Fibroblast of mammary gland (primary cell): ENCODE results near the gene APLP2.

Source experiments
- DNase-seq: peaks from one replicate; pipeline ENCODE4 v3.0.0-alpha.2; 2010; ENCODE audit warnings: low read depth
- H3K4me3 ChIP-seq: 2 replicates; pipeline ENCODE4 v1.5.1; 2011; ENCODE audit warnings: low read depth, mild to moderate bottlenecking, low read length, moderate library complexity; ENCODE audit not compliant: control insufficient read depth
- TF ChIP-seq, protein P1 (sequence below): conservative IDR thresholded peaks from 2 replicates; pipeline ENCODE4 v1.5.1; 2011; ENCODE audit warnings: low read depth, low read length, inconsistent platforms; ENCODE audit not compliant: control insufficient read depth, insufficient read depth

Gene APLP2

DNA sequence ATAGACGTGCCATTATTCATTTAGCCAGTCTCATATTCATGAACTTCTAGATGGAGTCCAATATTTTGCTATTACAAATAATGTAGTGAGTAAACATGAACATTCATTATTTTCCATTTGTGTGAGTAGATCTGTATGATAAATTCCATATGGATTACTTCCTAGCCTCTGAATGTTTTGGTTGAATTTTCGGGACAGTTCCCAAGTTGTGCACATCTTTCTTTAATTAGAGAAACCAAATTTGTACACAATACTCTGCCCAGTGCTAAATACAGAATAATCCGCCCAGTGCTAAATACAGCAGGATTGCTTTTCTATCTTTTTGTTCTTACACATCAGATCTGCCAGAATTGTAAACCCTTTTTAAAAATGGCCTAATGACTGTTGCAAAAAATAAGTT, 17.1 kb upstream of the APLP2 start:
- TF ChIP-seq, protein P1, sequence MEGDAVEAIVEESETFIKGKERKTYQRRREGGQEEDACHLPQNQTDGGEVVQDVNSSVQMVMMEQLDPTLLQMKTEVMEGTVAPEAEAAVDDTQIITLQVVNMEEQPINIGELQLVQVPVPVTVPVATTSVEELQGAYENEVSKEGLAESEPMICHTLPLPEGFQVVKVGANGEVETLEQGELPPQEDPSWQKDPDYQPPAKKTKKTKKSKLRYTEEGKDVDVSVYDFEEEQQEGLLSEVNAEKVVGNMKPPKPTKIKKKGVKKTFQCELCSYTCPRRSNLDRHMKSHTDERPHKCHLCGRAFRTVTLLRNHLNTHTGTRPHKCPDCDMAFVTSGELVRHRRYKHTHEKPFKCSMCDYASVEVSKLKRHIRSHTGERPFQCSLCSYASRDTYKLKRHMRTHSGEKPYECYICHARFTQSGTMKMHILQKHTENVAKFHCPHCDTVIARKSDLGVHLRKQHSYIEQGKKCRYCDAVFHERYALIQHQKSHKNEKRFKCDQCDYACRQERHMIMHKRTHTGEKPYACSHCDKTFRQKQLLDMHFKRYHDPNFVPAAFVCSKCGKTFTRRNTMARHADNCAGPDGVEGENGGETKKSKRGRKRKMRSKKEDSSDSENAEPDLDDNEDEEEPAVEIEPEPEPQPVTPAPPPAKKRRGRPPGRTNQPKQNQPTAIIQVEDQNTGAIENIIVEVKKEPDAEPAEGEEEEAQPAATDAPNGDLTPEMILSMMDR = no peak
- DNase-seq = peak; percentile 78
- H3K4me3 ChIP-seq = no peak overlapping the region

DNA sequence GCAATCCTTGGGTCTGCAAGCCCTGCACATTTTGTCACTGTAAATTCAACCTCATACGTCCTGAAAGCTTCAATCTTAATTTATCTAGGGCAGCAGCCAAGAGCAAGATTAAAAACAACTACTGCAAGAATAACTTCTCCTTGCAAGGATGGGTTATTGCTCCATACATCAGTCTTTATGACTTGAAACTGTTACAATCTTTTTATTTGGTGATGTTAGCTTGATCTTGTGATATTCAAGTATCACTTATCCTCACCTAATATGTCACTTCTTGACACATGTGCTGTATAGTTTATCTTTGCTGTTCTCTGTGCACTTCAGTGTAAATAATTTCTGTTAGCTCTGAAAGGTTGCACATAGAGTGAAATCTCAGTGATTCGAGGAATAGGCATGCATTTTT, 14.7 kb upstream of the APLP2 start:
- TF ChIP-seq, protein P1 = no peak
- DNase-seq = no peak
- no peak overlapping the region for H3K4me3 ChIP-seq

- TF ChIP-seq, protein P1 = no peak
- peak; percentile 76 for DNase-seq
- no peak overlapping the region for H3K4me3 ChIP-seq
Measured at GRCh38 chr11:130055617-130056016, 14.1 kb upstream of the APLP2 start.

GRCh38 chr11:130061017-130061416, 8.7 kb upstream of the APLP2 start:
- no peak overlapping the region for H3K4me3 ChIP-seq
- no peak for DNase-seq
- TF ChIP-seq, protein P1 = no peak

GRCh38 chr11:130062026-130062425, 7.7 kb upstream of the APLP2 start:
- TF ChIP-seq, protein P1 = no peak
- H3K4me3 ChIP-seq = no peak overlapping the region
- DNase-seq = no peak

DNA sequence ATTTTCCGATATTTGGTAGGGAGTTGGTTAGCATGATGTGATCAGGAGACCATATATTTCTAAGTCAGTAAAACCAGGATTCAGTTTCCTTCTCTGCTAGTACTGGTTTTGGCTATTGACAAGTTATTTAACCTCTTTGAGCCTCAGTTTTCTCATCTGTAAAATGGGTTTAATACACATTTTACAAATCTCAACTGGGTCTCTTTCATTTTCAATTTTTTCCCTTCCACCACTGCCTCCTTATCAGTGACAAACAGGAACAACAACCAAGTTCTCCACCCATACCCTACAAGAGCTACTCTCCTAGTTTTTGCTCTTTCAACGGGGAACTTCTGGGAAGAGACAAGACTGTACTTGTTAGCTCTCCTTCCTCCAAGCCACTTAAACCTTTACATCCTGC, 6.2 kb upstream of the APLP2 start:
- DNase-seq = no peak
- no peak overlapping the region for H3K4me3 ChIP-seq
- TF ChIP-seq, protein P1 = no peak

- no peak overlapping the region for H3K4me3 ChIP-seq
- DNase-seq = no peak
- TF ChIP-seq, protein P1 = no peak
Measured at GRCh38 chr11:130064596-130064995, 5.1 kb upstream of the APLP2 start.
